ENCODE measurements around the gene CCL25. TPM values are rescaled to one million over a fixed set of nuclear protein-coding genes. Genes with fewer than 3 reads are reported as not detected.
"Not testable (repeated sequence)": the region's sequence is repeated elsewhere in the genome, so short reads cannot be mapped to it uniquely, and the experiment has no call there.

The CCL25 gene
- total and polyA plus RNA-seq, 2 of the 4 experiments (the other 2 are of a cell fraction), result not detected

DNA sequence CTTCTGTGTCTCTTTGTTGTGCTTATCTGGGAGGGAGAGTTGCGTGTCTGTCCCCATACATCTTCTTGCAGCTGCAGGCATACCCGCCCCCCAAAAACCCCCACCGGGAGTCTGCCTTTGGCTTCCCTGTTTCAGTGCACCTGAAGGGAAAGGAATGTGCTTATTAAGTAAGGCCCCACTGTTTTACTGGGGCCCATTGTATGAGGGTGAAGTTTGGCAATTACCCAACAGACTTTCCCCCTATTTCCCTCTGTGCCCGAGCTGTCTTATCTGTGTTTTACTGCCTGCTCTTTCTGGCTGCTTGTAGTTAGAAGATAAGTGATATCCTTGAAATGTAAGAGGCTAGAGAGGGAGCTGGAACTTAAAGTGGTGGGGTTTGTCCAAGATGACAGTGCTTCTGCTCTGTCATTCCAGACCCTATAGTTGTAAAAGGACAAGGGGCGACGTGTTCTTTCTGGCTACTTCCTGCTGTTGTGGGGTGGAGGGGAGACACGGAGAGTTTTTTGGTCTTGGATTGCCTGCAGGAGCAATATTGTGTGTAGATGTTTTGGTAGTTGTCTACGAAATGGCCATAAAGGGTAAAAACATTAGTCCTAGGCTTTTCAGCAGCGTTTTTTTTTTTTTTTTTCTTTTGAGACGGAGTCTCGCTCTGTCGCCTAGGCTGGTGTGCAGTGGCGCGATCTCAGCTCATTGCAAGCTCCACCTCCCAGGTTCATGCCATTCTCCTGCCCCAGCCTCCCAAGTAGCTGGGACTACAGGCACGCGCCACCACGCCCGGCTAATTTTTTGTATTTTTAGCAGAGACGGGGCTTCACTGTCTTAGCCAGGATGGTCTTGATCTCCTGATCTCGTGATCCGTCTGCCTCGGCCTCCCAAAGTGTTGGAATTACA, 19.0 kb upstream of the CCL25 start:
- CTCF ChIA-PET; H4K91ac ChIP-seq (ENCODE audit: insufficient read depth, low read depth, low read length); H2BK15ac ChIP-seq (ENCODE audit: low read depth, low read length); H4K8ac ChIP-seq (ENCODE audit: low read depth in 2 of 2, low read length in 2 of 2); dilution Hi-C loops (cut with HindIII; ENCODE audit: low sequenced_read_pairs, unreplicated experiment); H3K36me3 ChIP-seq (ENCODE audit: control insufficient read depth, insufficient read depth, low read length); H3K9ac ChIP-seq (ENCODE audit: low read depth, low read length); ATAC-seq (ENCODE audit: low read depth); POLR2A ChIA-PET (ENCODE audit: unreplicated experiment); H3K18ac ChIP-seq (ENCODE audit: low read depth, low read length); BruUV-seq (replicated peaks); H3K4me2 ChIP-seq (ENCODE audit: low read depth, low read length); in situ Hi-C loops (cut with MboI; ENCODE audit: low sequenced_read_pairs); H2AFZ ChIP-seq (replicated peaks; ENCODE audit: low read length, poor library complexity); H3K4me1 ChIP-seq (ENCODE audit: control insufficient read depth, insufficient read depth, low read length); H3K14ac ChIP-seq (replicated peaks; ENCODE audit: low read depth, low read length); H2BK120ac ChIP-seq (ENCODE audit: low read depth, low read length); H3K9me1 ChIP-seq (ENCODE audit: insufficient read depth, low read length); H4K20me1 ChIP-seq (ENCODE audit: insufficient read depth, low read length); intact Hi-C loops (cut with micrococcal nuclease); H3K4ac ChIP-seq (ENCODE audit: low read depth, low read length); H3K27ac ChIP-seq (ENCODE audit: insufficient read depth, low read length); H2AK5ac ChIP-seq (ENCODE audit: low read depth, low read length); DNase-seq; H2AK9ac ChIP-seq (replicated peaks; ENCODE audit: low read depth, low read length, poor library complexity); H3K79me1 ChIP-seq (ENCODE audit: low read depth in 1 of 2, low read length in 2 of 2); H2BK5ac ChIP-seq (ENCODE audit: low read depth, low read length, poor library complexity, severe bottlenecking); H4K5ac ChIP-seq (ENCODE audit: low read depth, low read length); H2BK20ac ChIP-seq (ENCODE audit: low read depth, low read length); H3K56ac ChIP-seq (ENCODE audit: extremely low read depth, insufficient read depth, low read length); H3K9me3 ChIP-seq (ENCODE audit: control insufficient read depth, insufficient read depth, low read length); H3K23ac ChIP-seq (ENCODE audit: low read depth, low read length); H3K4me3 ChIP-seq (ENCODE audit: insufficient read depth, low read depth, low read length): not testable (repeated sequence)
- 79% methylated on average over 8 of the region's 22 CpGs; no CpG with 5 or more reads in 1 of the 2 experiments for WGBS, 2 experiments (ENCODE audit: extremely low coverage in 2 of 2, insufficient read length in 1 of 2)
- peaks cover 12% of the 10 kb centered on the region; the same call in 1 of the 2 replicates for H3K27me3 ChIP-seq (ENCODE audit: control insufficient read depth, insufficient read depth, low read length)
